Hair follicular keratinocyte (primary cell): ENCODE measurements around the gene MICALL1. TPM values are rescaled to one million over a fixed set of nuclear protein-coding genes. Genes with fewer than 3 reads are reported as not detected.

Experiments
- total RNA-seq: library from RNA; depleted of rRNA; stranded (reverse); fragments of >200 nt; gene quantifications from 2 replicates; pipeline ENCODE4 v1.2.3, GENCODE V29; 2015

MICALL1 gene, protein sequence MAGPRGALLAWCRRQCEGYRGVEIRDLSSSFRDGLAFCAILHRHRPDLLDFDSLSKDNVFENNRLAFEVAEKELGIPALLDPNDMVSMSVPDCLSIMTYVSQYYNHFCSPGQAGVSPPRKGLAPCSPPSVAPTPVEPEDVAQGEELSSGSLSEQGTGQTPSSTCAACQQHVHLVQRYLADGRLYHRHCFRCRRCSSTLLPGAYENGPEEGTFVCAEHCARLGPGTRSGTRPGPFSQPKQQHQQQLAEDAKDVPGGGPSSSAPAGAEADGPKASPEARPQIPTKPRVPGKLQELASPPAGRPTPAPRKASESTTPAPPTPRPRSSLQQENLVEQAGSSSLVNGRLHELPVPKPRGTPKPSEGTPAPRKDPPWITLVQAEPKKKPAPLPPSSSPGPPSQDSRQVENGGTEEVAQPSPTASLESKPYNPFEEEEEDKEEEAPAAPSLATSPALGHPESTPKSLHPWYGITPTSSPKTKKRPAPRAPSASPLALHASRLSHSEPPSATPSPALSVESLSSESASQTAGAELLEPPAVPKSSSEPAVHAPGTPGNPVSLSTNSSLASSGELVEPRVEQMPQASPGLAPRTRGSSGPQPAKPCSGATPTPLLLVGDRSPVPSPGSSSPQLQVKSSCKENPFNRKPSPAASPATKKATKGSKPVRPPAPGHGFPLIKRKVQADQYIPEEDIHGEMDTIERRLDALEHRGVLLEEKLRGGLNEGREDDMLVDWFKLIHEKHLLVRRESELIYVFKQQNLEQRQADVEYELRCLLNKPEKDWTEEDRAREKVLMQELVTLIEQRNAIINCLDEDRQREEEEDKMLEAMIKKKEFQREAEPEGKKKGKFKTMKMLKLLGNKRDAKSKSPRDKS
- 105 and 126 TPM in 2 replicates for total RNA-seq

DNA sequence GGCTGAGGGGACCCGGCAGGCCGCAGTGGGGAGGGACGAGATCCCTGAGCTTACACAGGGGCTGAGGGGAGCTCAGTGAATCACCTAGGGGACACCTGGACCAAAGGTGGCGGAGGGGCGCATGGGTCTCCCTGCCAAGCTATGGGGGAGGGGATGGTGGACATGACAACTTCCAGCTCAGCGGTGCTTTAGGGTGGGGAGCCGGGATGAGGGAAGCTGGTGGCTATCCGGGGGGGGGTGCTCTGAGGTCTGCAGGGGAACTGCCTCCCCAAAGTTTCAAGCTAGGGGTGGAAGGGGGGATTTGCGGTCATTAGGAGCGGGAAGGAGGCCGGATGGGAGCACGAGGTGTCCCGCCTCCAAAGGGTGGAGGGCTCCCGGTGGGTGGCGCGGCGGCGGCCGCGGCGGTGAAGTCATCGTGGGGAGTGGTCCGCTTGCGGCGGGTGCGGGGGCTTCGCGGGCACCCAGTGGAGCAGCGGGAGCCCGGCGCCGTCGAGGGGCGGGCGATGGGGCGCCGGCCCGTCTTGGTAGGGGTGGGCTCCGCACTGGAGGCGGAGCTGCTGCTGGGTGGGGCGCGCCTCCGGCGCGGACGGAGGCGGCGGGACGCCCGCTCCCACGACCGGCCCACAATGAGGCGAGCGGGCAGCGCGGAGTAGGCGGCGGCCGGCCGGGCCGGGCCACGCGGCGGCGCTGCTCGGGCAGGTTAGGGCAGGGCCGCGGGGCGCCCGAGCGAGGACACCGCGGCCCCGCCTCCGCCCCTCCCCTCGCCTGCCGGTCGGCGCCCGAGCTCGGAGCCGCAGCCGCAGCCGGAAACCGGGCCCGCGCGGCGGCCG, at the start of gene MICALL1:
MICALL1 (plus strand) TSS at position 764 of the 830 bp plus-strand sequence. CDS start 126 bp downstream, outside the sequence.

DNA sequence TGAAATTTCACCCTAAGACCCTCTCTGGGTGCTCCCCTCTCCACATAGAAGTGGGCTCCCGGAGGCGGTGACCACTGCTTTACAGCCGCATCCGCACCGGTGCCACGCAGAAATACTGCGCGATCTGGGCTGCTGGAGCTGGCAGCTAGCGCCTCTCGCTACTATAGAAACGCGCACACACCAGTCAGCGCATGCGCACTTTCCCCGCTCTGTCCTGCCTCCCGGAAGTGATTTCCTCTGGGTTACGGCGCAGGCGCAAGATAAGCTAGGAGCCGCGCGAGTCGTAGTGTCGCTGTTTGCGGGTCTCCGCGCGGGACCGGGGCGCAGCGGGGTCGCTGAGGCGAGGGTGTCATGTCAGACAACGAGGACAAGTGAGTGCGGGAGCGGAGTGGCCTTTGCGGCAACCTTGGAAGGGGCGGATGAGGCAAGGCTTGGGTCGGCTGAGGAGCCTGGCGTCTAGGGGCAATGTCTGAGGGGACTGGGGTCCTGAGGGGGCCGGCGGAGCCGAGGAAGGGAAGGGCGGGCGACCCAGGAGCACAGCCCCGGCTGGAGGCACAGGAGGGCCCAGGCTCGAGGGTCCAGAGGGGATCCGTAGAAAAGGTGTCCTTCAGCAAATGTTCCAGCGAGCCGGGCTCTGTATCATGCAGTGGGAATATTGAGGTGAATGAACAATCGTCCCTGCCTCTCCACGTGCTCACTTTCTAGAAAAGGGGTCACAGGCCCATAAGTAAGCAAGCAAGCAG, 47.5 kb downstream of the MICALL1 start, which contains the start of the genes C22orf23 and POLR2F:
C22orf23 (minus strand) TSS at position 165 of the 743 bp plus-strand sequence. CDS start 452 bp downstream, outside the sequence.
POLR2F (plus strand) TSS at position 263 of the 743 bp plus-strand sequence; CDS start at position 352, 89 bp downstream.

DNA sequence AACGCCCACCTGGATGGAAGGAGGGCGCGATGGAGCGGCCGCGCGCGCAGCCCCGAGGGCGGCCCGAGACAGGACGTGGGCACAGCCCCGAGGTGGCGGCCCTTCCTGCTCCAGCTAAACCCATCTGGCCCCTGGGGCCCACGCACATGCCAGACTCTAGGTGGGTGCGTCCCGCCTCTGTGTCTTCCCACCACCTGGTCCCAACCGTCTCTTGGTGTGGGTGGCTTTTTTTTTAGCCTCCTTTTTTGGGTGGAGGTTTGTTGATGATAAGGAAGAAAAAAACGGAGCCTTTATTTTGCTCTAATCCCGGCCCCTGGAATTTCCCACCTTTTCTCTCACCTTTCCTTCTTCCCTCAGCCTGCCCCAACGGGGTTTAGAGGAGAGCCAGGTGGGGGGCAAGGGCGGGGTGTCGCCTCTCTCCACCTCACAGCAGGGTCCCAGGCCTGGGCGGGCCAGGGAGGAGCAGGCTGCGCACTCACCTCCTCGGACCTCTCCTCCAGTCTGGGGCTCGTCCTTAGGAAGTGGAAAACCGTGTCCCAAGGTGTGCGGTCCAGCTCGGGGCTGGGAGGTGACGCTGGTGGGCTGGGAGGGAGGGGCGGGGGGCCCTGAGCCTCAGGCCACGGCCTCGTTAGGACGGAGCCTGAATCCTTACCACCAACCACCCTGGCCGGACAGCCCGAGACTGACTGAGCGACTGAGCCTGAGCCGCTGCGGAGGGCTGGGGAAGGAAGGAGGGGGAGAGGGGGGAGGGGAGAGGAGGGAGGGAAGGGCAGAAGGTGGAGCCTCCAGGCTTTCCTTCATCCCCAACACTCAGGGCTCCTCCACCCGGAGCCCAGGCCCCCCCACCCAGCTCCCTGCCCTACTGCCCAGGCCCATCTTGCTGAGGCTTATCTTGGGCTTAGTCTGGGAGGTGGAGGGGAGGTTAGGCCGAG, 78.0 kb downstream of the MICALL1 start, which contains the start of gene SOX10:
SOX10 (minus strand) TSS at position 696 of the 932 bp plus-strand sequence. CDS start 771 bp downstream, outside the sequence.

Other genes starting within 250 kb of the MICALL1 start
- 5.9 and 13.7 TPM in 2 replicates for gene PDXP, start 247.6 kb upstream of the MICALL1 start, total RNA-seq
- gene LGALS1, start 230.7 kb upstream of the MICALL1 start, total RNA-seq: 4,087 and 4,639 TPM in 2 replicates
- 18.6 and 38.7 TPM in 2 replicates for gene NOL12, start 220.0 kb upstream of the MICALL1 start, total RNA-seq
- 43.3 and 43.4 TPM in 2 replicates for gene TRIOBP, start 209.2 kb upstream of the MICALL1 start, total RNA-seq
- gene GCAT, start 98.4 kb upstream of the MICALL1 start, total RNA-seq: 28.8 and 40.2 TPM in 2 replicates
- not detected in 2 replicates for gene GALR3, start 82.9 kb upstream of the MICALL1 start, total RNA-seq
- 41.6 and 43.0 TPM in 2 replicates for gene ANKRD54, start 62.0 kb upstream of the MICALL1 start, total RNA-seq
- gene EIF3L, start 56.9 kb upstream of the MICALL1 start, total RNA-seq: 333 and 393 TPM in 2 replicates
- not detected in 2 replicates for gene C22orf23, start 47.3 kb downstream of the MICALL1 start, total RNA-seq
- gene POLR2F, start 47.4 kb downstream of the MICALL1 start, total RNA-seq: 69.7 and 134 TPM in 2 replicates
- gene SOX10, start 78.3 kb downstream of the MICALL1 start, total RNA-seq: not detected in 2 replicates
- 20.2 and 42.6 TPM in 2 replicates for gene PICK1, start 151.1 kb downstream of the MICALL1 start, total RNA-seq
- not detected in 2 replicates for gene SLC16A8, start 177.9 kb downstream of the MICALL1 start, total RNA-seq
- gene BAIAP2L2, start 204.4 kb downstream of the MICALL1 start, total RNA-seq: 7.1 and 16.0 TPM in 2 replicates